Measurements from ENCODE around the gene COL9A3. TPM values are rescaled to one million over a fixed set of nuclear protein-coding genes. Genes with fewer than 3 reads are reported as not detected.

Gene COL9A3
- total RNA-seq, 1 donor from 2014 or later: 5.5 TPM

GRCh38 chr20:62792940-62793756 is 23.7 kb upstream of the COL9A3 start:
- intact Hi-C loops (cut with DNase I): loop anchor here (1.0 to 10.0 kb wide), 5 partner anchors 125 to 488 kb away; partner anchors contain the start of genes ADRM1 and RPS21
- no peak for ATAC-seq
- DNase-seq (ENCODE audit: missing footprints): no peak

- intact Hi-C loops (cut with DNase I): loop anchor here (5.0 to 10.0 kb wide), 4 partner anchors 171 to 489 kb away; partner anchors contain the start of genes ADRM1 and RPS21
Measured at GRCh38 chr20:62793757-62794006, 23.2 kb upstream of the COL9A3 start.

GRCh38 chr20:62794007-62794724 is 22.7 kb upstream of the COL9A3 start:
- DNase-seq (ENCODE audit: missing footprints): peak; percentile 99
- ATAC-seq: peak; percentile 94
- intact Hi-C loops (cut with DNase I): loop anchor here (5.0 to 10.0 kb wide), 4 partner anchors 172 to 489 kb away; partner anchors contain the start of genes ADRM1 and RPS21

More at GRCh38 chr20:62793757-62794006, 23.2 kb upstream of the COL9A3 start:
- ATAC-seq: no peak
- no peak for DNase-seq (ENCODE audit: missing footprints)

DNA sequence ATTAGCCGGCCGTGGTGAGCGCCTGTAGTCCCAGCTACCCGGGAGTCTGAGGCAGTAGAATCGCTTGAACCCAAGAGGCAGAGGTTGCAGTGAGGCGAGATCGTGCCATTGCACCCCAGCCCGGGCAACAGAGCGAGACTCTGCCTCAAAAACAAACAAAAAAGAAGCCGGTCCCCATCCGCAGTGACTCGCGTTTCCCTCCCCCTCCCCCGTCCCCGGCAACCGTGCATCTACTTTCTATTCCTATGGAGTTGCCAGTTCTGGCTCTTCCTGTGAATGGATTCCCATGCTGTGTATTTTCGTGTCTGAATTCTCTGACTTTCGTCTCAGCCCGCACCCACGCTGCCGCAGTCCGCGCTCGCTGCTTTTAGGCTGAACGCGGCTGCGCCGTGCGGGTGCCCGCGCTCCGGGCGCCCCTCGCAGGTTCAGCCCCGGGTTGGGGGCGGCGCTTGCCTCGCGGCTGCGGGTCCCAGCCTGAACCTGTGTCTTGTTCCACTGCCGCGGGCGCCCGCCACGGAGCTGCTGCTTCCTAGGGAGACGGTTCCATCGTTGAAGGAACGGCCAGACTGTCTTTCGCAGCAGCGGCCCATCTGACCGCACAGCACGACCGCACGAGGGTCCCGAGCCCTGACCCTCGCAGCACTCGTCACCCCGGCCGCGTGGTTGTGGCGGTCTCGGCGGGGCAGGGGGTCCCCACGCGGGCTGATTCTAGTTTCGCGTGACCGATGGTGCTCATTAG is 21.7 kb upstream of the COL9A3 start:
- intact Hi-C loops (cut with DNase I): loop anchor here (10.0 kb wide), 2 partner anchors 410 to 490 kb away; partner anchors contain the start of genes ADRM1 and RPS21
- DNase-seq (ENCODE audit: missing footprints) (peak; percentile 84), ATAC-seq (no peak)

DNA sequence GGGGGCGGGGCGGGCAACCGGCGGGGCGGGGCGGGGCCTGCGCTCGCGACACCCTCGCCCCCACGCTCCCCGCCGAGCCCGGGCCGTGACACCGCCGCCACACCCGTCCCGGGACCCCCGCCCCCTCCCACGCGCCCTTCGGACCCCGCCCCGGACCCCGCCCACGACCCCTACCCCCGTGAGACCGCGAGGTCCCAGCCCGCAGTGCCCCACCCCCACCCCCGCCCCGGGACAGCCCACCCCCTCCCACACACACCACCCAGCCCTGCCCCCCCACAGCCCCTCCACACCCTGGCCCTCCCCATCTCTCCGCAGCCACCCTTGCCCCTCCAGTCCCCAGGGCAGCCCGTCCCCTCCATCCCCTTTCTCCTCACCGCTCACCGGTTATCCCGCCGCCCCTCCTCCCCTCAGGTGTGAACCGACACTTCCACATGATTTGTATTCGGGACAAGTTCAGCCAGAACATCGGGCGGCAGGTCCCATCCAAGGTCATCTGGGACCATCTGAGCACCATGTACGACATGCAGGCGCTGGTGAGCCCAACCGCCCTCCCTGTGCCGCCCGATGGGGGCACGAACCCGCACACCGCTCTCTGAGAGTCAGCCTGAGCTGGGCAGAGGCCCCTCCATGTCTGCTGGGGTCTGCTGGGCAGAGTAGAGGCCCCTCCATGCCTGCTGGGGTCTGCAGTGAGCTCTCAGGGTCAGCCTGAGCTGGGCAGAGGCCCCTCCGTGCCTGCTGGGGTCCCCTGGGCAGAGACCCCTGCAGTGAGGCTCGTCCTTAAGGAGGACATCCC is 20.0 kb upstream of the COL9A3 start:
- ATAC-seq: no peak
- peak; percentile 62 for DNase-seq (ENCODE audit: missing footprints)
- intact Hi-C loops (cut with DNase I): loop anchor here (10.0 kb wide), 2 partner anchors 412 to 492 kb away; partner anchors contain the start of genes ADRM1 and RPS21

- intact Hi-C loops (cut with DNase I): loop anchor here (10.0 kb wide), 2 partner anchors 413 to 493 kb away; partner anchors contain the start of genes ADRM1 and RPS21
- ATAC-seq (no peak), DNase-seq (ENCODE audit: missing footprints) (peak; percentile 64)
Measured at GRCh38 chr20:62797671-62798532, 18.9 kb upstream of the COL9A3 start.

DNA sequence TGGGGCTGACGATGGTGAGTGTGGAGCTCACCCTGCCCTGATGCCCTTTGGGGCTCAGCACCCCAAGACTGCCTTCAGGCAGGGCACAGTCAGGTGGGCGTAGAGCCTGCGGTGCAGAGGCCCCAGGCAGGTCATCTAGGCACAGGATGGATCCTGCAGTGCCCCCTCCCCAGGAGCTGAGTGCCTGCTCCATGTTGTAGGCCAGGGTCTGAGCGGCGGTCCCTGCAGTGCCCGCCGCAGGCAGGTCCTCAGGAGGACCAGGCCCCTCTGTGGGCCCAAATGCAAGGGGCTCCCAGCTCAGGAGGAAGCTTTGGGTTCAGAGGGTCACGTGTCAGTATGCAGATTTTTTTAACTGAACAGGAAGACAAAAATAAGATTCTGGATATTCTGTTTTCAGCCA is 17.8 kb upstream of the COL9A3 start:
- ATAC-seq: no peak
- DNase-seq (ENCODE audit: missing footprints): no peak
- intact Hi-C loops (cut with DNase I): loop anchor here (10.0 kb wide), 2 partner anchors 414 to 494 kb away; partner anchors contain the start of genes ADRM1 and RPS21

DNA sequence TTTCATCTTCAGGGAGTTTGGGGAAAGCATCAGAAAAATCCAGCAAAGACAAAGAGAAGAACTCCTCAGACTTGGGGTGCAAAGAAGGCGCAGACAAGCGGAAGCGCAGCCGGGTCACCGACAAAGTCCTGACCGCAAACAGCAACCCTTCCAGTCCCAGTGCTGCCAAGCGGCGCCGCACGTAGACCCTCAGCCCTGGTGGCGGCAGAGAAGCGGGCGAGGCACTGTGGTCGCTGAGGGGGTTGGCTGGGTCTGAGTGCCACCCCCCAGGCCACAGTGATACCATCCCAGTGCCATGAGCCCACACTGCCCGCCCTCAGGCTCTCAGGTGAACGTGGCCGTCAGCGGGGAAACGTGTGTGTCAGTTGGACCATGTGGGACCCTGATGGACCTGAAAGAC is 17.4 kb upstream of the COL9A3 start:
- ATAC-seq: no peak
- DNase-seq (ENCODE audit: missing footprints): no peak
- intact Hi-C loops (cut with DNase I): loop anchor here (10.0 kb wide), 2 partner anchors 415 to 495 kb away; partner anchors contain the start of genes ADRM1 and RPS21

DNA sequence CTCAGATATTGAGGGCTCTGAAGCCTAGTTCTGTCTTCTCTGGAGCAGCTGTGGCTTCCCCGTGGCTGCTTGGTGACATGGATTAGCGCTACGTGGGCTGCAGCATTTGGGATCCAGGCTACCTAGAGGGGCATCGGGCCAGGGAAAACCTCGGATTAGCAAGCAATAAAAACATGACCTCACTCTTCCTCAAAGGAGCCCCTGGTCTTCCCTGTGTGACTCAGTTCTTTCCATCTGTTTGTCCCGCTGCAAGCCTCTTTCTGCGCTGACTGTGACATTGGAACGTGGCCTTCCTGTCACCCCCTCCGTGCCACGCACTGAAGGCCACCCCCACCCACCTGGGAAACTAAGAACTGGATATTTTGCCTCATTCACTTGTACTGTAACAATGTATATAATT is 17.0 kb upstream of the COL9A3 start:
- intact Hi-C loops (cut with DNase I): loop anchor here (10.0 kb wide), 2 partner anchors 415 to 495 kb away; partner anchors contain the start of genes ADRM1 and RPS21
- ATAC-seq (no peak), DNase-seq (ENCODE audit: missing footprints) (no peak)

DNA sequence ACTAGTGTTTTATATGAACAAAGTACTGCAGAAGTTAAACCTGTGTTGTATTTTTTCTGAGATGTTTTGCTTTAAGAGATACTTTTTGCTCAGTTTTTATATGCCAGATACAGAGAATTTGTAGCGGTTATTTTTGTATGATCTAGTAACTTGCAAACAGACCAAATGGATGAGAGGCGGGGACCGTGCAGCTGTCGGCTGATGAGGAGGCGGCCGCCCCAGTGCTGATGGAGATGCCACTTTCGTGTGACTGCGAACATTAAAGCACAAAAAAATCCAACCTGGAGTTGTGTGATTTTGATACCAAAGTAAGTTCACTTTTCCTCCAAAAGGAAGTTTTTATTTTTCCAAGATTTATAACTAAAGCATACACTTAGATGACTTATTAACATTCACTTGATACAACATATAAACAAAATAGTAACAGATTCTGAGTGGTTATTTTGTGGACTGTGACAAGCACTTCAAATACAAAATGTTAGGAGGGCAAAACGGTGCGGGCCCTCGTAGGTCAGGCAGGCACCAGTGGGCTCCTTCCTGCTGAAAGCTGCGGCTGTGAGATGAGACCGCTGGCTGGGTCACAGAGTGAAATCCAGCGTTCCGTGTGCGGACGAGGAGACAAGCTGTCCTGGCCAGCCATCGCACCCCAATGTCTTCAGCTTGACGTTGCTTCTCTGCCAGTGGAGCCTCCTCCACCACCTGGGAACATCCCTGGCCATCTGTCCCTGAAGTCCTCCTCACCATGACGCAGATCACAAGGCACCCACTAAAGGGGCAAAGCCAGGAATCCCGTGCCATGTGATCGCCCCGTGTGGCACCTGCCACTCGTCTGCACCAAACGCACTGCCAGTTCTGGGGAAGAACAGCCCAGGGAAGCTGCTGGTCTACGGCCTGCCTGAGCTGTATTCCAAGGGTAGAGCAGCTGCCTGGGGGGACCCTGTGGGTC is 16.3 kb upstream of the COL9A3 start:
- no peak for ATAC-seq
- intact Hi-C loops (cut with DNase I): no loop called here
- peak; percentile 62 for DNase-seq (ENCODE audit: missing footprints)

GRCh38 chr20:62801284-62802010 is 15.4 kb upstream of the COL9A3 start:
- peak; percentile 22 for ATAC-seq
- intact Hi-C loops (cut with DNase I): no loop called here

GRCh38 chr20:62802026-62802712 is 14.7 kb upstream of the COL9A3 start:
- intact Hi-C loops (cut with DNase I): no loop called here
- ATAC-seq (peak; percentile 26), DNase-seq (ENCODE audit: missing footprints) (no peak)

More at GRCh38 chr20:62801284-62802010, 15.4 kb upstream of the COL9A3 start:
- peak; percentile 46 for DNase-seq (ENCODE audit: missing footprints)

- intact Hi-C loops (cut with DNase I): no loop called here
- no peak for ATAC-seq
- DNase-seq (ENCODE audit: missing footprints): peak; percentile 60
Measured at GRCh38 chr20:62804021-62804626, 12.7 kb upstream of the COL9A3 start.

GRCh38 chr20:62804627-62805154 is 12.2 kb upstream of the COL9A3 start, which contains the start of gene OGFR:
TSS of gene OGFR (plus strand) at chr20:62804835. CDS start at chr20:62804860, 25 bp downstream.
- intact Hi-C loops (cut with DNase I): no loop called here
- ATAC-seq (no peak), DNase-seq (ENCODE audit: missing footprints) (peak; percentile 85)
